HepG2 (cell line): ENCODE data around the gene TMTC3. TPM values are rescaled to one million over a fixed set of nuclear protein-coding genes. Genes with fewer than 3 reads are reported as not detected.

Source experiments
- ATAC-seq: fragments of 200-7000 bp; cut with Tn5 transposase; 3 replicates; pipeline ENCODE4 v1.9.1; 2020; ENCODE audit warnings: mild to moderate bottlenecking, moderate library complexity
- BruUV-seq: library from RNA; stranded (reverse); fragments of 400-500 nt; replicated peaks from 2 replicates; lab custom pipeline; 2021; lab: Mats Ljungman, UMichigan
- CTCF ChIA-PET: fragments of 300-600 bp; formaldehyde crosslinking; extraction: SDS; loops from one replicate; lab custom pipeline; 2021; ENCODE audit warnings: low total read pairs, inconsistent platforms, low intra/inter-chr PET ratio; lab: Yijun Ruan, JAX
- POLR2A ChIA-PET: fragments of 350-600 bp; sonication (Branson Sonifier 250); formaldehyde crosslinking; loops from one replicate; lab custom pipeline; 2020; ENCODE audit warnings: antibody characterized with exemption, inconsistent platforms; lab: Yijun Ruan, JAX
- DNase-seq: peaks from one replicate; pipeline ENCODE4 v3.0.0-alpha.2; 2015; ENCODE audit warnings: low spot score
- FAIRE-seq: peaks from 3 replicates; lab custom pipeline; 2011; peaks lifted over from hg19 to GRCh38; lab: Jason Lieb, UNC
- H2AFZ ChIP-seq: one replicate; pipeline ENCODE4 v1.6.1; 2011; ENCODE audit warnings: low read length, inconsistent platforms
- H3K27ac ChIP-seq: fragments of 300-600 bp; 3 replicates; pipeline ENCODE4 v1.8.0; 2011; ENCODE audit warnings: mixed run types, mild to moderate bottlenecking, mixed read lengths, low read length, inconsistent platforms; ENCODE audit not compliant: insufficient read depth; ENCODE audit errors: extremely low read length
- H3K27me3 ChIP-seq, 2 experiments: fragments of 200-600 bp in 1 of 2; 2 replicates in 1 of 2; 3 replicates in 1 of 2; pipeline versions ENCODE4 v1.6.0 to v1.8.0; 2011; ENCODE audit warnings: low read length in 2 of 2, mild to moderate bottlenecking in 2 of 2, moderate library complexity in 2 of 2, inconsistent platforms in 1 of 2; ENCODE audit not compliant: insufficient read depth in 2 of 2, control insufficient read depth in 1 of 2
- H3K36me3 ChIP-seq, 2 experiments: fragments of 200-600 bp in 1 of 2; replicated peaks in 1 of 2; 2 replicates in 1 of 2; 3 replicates in 1 of 2; pipeline versions ENCODE4 v1.5.1 to v1.8.0; 2011; ENCODE audit warnings: low read length in 2 of 2, inconsistent platforms in 1 of 2; ENCODE audit not compliant: insufficient read depth in 2 of 2, control insufficient read depth in 1 of 2
- H3K4me1 ChIP-seq: 2 replicates; pipeline ENCODE4 v1.5.1; 2012; ENCODE audit warnings: low read length, inconsistent platforms; ENCODE audit not compliant: insufficient read depth
- H3K4me2 ChIP-seq: 2 replicates; pipeline ENCODE4 v1.6.0; 2011; ENCODE audit warnings: low read depth, low read length, inconsistent platforms
- H3K4me3 ChIP-seq, 3 experiments: fragments of 200-600 bp in 1 of 3; sonication (generic), shearing (Covaris generic) in 1 of 3; replicated peaks in 1 of 3; 2 replicates each; pipeline ENCODE4 v1.5.1; 2011 to 2016; ENCODE audit warnings: low read length in 3 of 3, inconsistent platforms in 2 of 3, low read depth in 2 of 3, mild to moderate bottlenecking in 2 of 3, control low read depth in 1 of 3, mixed read lengths in 1 of 3; ENCODE audit not compliant: insufficient read depth in 1 of 3
- H3K79me2 ChIP-seq: one replicate; pipeline ENCODE4 v1.6.1; 2011; ENCODE audit warnings: low read length, inconsistent platforms; ENCODE audit not compliant: insufficient read depth
- H3K9ac ChIP-seq: 2 replicates; pipeline ENCODE4 v1.6.0; 2011; ENCODE audit warnings: mild to moderate bottlenecking, low read depth, low read length, inconsistent platforms; ENCODE audit not compliant: insufficient read depth
- H3K9me3 ChIP-seq: 2 replicates; pipeline ENCODE4 v1.5.1; 2012; ENCODE audit warnings: mild to moderate bottlenecking, low read length
- H4K20me1 ChIP-seq: 2 replicates; pipeline ENCODE4 v1.6.0; 2011; ENCODE audit warnings: inconsistent platforms, mild to moderate bottlenecking, low read length, moderate library complexity; ENCODE audit not compliant: insufficient read depth
- CC2D1A ChIP-seq: sonication (generic); formaldehyde crosslinking; IDR thresholded peaks from 2 replicates; pipeline ENCODE4 v1.8.1; 2023; ENCODE audit warnings: mild to moderate bottlenecking, missing genetic modification reagents
- DNMT3B ChIP-seq: conservative IDR thresholded peaks from 2 replicates; pipeline ENCODE4 v1.6.1; 2016; ENCODE audit warnings: missing biosample characterization, control low read depth
- KLF9 ChIP-seq: IDR thresholded peaks from 2 replicates; pipeline ENCODE4 v1.6.1; 2016; ENCODE audit warnings: low read depth
- NFE2 ChIP-seq: sonication (generic); formaldehyde crosslinking; IDR thresholded peaks from 2 replicates; pipeline ENCODE4 v1.4.0; 2020; ENCODE audit warnings: missing genetic modification reagents
- NR3C1 ChIP-seq: sonication (generic); formaldehyde crosslinking; IDR thresholded peaks from 2 replicates; pipeline ENCODE4 v1.4.0; 2020; ENCODE audit warnings: missing genetic modification reagents
- POGZ ChIP-seq: sonication (generic); formaldehyde crosslinking; IDR thresholded peaks from 2 replicates; pipeline ENCODE4 v1.4.0; 2020; ENCODE audit warnings: mild to moderate bottlenecking, missing genetic modification reagents
- PRDM10 ChIP-seq: sonication (generic); formaldehyde crosslinking; IDR thresholded peaks from 2 replicates; pipeline ENCODE4 v1.4.0; 2020; ENCODE audit warnings: low read depth, missing genetic modification reagents
- TFAP4 ChIP-seq: sonication (generic); IDR thresholded peaks from 2 replicates; pipeline ENCODE4 v1.6.1; 2016; ENCODE audit warnings: low read depth, borderline replicate concordance
- ZBTB3 ChIP-seq: sonication (generic); formaldehyde crosslinking; IDR thresholded peaks from 2 replicates; pipeline ENCODE4 v1.4.0; 2020; ENCODE audit warnings: low read depth, mild to moderate bottlenecking, moderate library complexity, missing genetic modification reagents, borderline replicate concordance
- ZMAT3 ChIP-seq: sonication (generic); formaldehyde crosslinking; conservative IDR thresholded peaks from 2 replicates; pipeline ENCODE4 v1.7.0; 2021; ENCODE audit warnings: missing genetic modification reagents
- ZNF343 ChIP-seq: sonication (generic); formaldehyde crosslinking; IDR thresholded peaks from 2 replicates; pipeline ENCODE4 v1.4.0; 2020; ENCODE audit warnings: mild to moderate bottlenecking, missing genetic modification reagents
- ZNF761 ChIP-seq: sonication (generic); formaldehyde crosslinking; conservative IDR thresholded peaks from 2 replicates; pipeline ENCODE4 v1.4.0; 2020; ENCODE audit warnings: mild to moderate bottlenecking, missing genetic modification reagents
- WGBS: methylation state at CpG from one replicate; pipeline ENCODE4 v1.1.6; 2017; ENCODE audit warnings: low lambda C conversion rate; 5-methylcytosine and 5-hydroxymethylcytosine counted together
- in situ Hi-C: cut with HindIII; loops from 2 replicates; pipeline ENCODE4 v1.10.0; 2017; ENCODE audit warnings: low pct_unique_long_range_greater_than_20kb; ENCODE audit not compliant: extremely low pct_ligation_motif_present
- intact Hi-C: fragments of 100-400 bp; cut with micrococcal nuclease; formaldehyde crosslinking; loops from one replicate; pipeline ENCODE4 v1.10.0; 2022; ENCODE audit not compliant: unreplicated experiment
- polyA plus RNA-seq, 8 experiments: library from polyadenylated mRNA; depleted of rRNA in 3 of 8; stranded (reverse) in 7 of 8; unstranded in 1 of 8; fragments of >200 nt; fragmentation: Illumina TruSeq in 4 of 8; extraction: Trizol in 4 of 8; gene quantifications; 2 replicates each; pipeline versions ENCODE4 v1.2.1 to v1.2.3, GENCODE V29; 2011 to 2016; ENCODE audit warnings: low read depth in 4 of 8, missing spikeins in 1 of 8, mixed read lengths in 1 of 8; ENCODE audit not compliant: insufficient read depth in 1 of 8
- total RNA-seq, 5 experiments: library from RNA; depleted of rRNA; stranded (reverse); fragments of >200 nt; fragmentation: Illumina TruSeq; extraction: Trizol; gene quantifications; 2 replicates each; pipeline ENCODE4 v1.2.3, GENCODE V29; 2016; ENCODE audit warnings: low read depth in 1 of 5
- TF ChIP-seq, protein P1 (sequence below): sonication (generic); formaldehyde crosslinking; IDR thresholded peaks from 2 replicates; pipeline ENCODE4 v1.4.0; 2020; ENCODE audit warnings: mild to moderate bottlenecking, missing genetic modification reagents
- TF ChIP-seq, protein P2 (sequence below): sonication (generic); formaldehyde crosslinking; IDR thresholded peaks from 2 replicates; pipeline ENCODE4 v1.8.1; 2023; ENCODE audit warnings: mild to moderate bottlenecking, missing genetic modification reagents

The TMTC3 gene
- total and polyA plus RNA-seq, 2 of the 13 experiments (the other 11 are each of a cell fraction or from before 2014, with no cell fraction given) = 6.3 to 22.5 TPM

DNA sequence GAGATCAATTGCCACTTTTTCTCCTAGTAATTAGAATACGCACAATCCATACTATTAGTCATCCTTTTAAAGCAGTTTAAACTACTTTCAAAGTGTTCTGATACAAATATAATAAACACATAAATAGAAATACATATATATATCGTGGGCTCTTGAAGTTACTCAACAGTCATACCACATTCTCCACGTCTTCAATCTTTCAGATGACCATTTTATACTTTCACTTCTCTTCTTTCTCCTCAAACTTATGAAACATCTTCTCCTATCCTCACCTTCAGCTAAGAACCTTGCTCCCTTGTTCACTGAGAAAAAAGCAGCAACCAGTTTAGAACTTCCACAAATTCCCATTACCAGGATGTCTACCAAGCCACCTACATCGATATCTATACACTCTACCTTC, 19.4 kb upstream of the TMTC3 start:
- in situ Hi-C loops (no loop called here), intact Hi-C loops (no loop called here)
- Histone ChIP-seq H2AFZ (no peak overlapping the region), H3K9ac (no peak overlapping the region), H3K27me3 (no peaks in the 10 kb centered on the region), H3K4me1 (no peaks in the 10 kb centered on the region), H3K9me3 (no peaks in the 10 kb centered on the region), H3K4me3 (no peak overlapping the region), H3K79me2 (no peaks in the 10 kb centered on the region), H4K20me1 (no peaks in the 10 kb centered on the region), H3K36me3 (peaks cover 0 to 2% of the 10 kb centered on the region in 2 experiments; a peak in 4 of 5 replicates), H3K4me2 (no peak overlapping the region), H3K27ac (no peak overlapping the region)
- FAIRE-seq (no peak), DNase-seq (no peak), ATAC-seq (no peak)
- POLR2A ChIA-PET = no interaction called here
- no TSS peak for BruUV-seq
- CTCF ChIA-PET = no interaction called here
- 71% methylated on average over 4 of the region's 4 CpGs for WGBS
- TF ChIP-seq, protein P1, sequence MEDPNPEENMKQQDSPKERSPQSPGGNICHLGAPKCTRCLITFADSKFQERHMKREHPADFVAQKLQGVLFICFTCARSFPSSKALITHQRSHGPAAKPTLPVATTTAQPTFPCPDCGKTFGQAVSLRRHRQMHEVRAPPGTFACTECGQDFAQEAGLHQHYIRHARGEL (CRISPR knock-in tag) = no peak
- no peak for TF ChIP-seq ZNF343 (CRISPR knock-in tag)
- no peak for TF ChIP-seq POGZ (CRISPR knock-in tag)
- no peak for TF ChIP-seq TFAP4
- no peak for TF ChIP-seq ZMAT3
- TF ChIP-seq NR3C1 (CRISPR knock-in tag) = no peak
- no peak for TF ChIP-seq PRDM10 (CRISPR knock-in tag)
- no peak for TF ChIP-seq ZNF761 (CRISPR knock-in tag)
- no peak for TF ChIP-seq DNMT3B (CRISPR knock-in tag)
- no peak for TF ChIP-seq ZBTB3 (CRISPR knock-in tag)
- no peak for TF ChIP-seq CC2D1A
- no peak for TF ChIP-seq NFE2
- TF ChIP-seq KLF9 (CRISPR knock-in tag) = no peak
- TF ChIP-seq, protein P2, sequence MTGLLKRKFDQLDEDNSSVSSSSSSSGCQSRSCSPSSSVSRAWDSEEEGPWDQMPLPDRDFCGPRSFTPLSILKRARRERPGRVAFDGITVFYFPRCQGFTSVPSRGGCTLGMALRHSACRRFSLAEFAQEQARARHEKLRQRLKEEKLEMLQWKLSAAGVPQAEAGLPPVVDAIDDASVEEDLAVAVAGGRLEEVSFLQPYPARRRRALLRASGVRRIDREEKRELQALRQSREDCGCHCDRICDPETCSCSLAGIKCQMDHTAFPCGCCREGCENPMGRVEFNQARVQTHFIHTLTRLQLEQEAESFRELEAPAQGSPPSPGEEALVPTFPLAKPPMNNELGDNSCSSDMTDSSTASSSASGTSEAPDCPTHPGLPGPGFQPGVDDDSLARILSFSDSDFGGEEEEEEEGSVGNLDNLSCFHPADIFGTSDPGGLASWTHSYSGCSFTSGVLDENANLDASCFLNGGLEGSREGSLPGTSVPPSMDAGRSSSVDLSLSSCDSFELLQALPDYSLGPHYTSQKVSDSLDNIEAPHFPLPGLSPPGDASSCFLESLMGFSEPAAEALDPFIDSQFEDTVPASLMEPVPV = no peak
